ENCODE data around the gene SYAP1.
A peak's percentile ranks its signal among the peaks of the same experiment; 100 is the strongest.
"Not testable (repeated sequence)": the region's sequence is repeated elsewhere in the genome, so short reads cannot be mapped to it uniquely, and the experiment has no call there.

SYAP1 gene

GRCh38 chrX:16708016-16708415 is 11.4 kb upstream of the SYAP1 start:
- Histone ChIP-seq H3K9me3 (ENCODE audit: insufficient read depth, low read depth, low read length) (no peaks in the 10 kb centered on the region), H3K9ac (ENCODE audit: low read depth, low read length) (no peak overlapping the region), H3K36me3 (ENCODE audit: insufficient read depth, low read depth, low read length) (peaks cover 20% of the 10 kb centered on the region), H3K4me1 (ENCODE audit: insufficient read depth, low read length) (no peaks in the 10 kb centered on the region), H3K27ac (ENCODE audit: low read length) (no peak overlapping the region), H3K4me3 (ENCODE audit: low read length) (no peak overlapping the region), H3K27me3 (ENCODE audit: insufficient read depth, low read length) (no peaks in the 10 kb centered on the region)

DNA sequence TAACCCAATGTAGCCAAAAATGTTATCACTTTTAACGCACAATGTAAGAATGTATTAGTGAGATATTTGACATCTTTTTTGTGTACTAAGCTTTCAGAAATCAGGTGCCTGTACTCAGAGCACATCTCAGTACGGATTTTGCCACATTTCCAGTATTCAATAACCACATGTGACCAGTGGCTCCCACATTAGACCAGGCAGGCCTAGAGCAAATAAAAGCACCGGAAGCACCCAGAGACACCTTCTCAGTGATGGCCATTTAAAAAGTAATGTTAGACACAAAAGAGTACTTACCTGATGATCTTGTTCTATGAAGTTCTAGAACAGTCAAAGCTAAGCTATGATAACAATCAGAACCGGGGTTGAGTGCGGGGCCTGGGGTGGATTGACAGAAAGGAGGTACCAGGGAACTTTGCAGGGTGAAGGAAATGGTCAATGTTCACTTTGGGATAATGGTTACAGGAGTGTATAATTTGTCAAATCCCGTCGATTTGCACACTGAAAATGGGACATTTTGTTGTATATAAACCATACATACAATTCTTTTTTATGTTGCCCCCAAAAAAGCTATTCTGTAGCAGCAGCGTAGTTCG is 8.1 kb upstream of the SYAP1 start:
- H3K27me3 ChIP-seq (ENCODE audit: insufficient read depth, low read length): no peaks in the 10 kb centered on the region
- H3K9ac ChIP-seq (ENCODE audit: low read depth, low read length): peak overlapping the region; percentile 93
- no peaks in the 10 kb centered on the region for H3K4me1 ChIP-seq (ENCODE audit: insufficient read depth, low read length)
- peaks cover 15% of the 10 kb centered on the region for H3K36me3 ChIP-seq (ENCODE audit: insufficient read depth, low read depth, low read length)
- peak overlapping the region; percentile 88 for H3K4me3 ChIP-seq (ENCODE audit: low read length)
- H3K9me3 ChIP-seq (ENCODE audit: insufficient read depth, low read depth, low read length): no peaks in the 10 kb centered on the region
- peak overlapping the region; percentile 40 for H3K27ac ChIP-seq (ENCODE audit: low read length)

DNA sequence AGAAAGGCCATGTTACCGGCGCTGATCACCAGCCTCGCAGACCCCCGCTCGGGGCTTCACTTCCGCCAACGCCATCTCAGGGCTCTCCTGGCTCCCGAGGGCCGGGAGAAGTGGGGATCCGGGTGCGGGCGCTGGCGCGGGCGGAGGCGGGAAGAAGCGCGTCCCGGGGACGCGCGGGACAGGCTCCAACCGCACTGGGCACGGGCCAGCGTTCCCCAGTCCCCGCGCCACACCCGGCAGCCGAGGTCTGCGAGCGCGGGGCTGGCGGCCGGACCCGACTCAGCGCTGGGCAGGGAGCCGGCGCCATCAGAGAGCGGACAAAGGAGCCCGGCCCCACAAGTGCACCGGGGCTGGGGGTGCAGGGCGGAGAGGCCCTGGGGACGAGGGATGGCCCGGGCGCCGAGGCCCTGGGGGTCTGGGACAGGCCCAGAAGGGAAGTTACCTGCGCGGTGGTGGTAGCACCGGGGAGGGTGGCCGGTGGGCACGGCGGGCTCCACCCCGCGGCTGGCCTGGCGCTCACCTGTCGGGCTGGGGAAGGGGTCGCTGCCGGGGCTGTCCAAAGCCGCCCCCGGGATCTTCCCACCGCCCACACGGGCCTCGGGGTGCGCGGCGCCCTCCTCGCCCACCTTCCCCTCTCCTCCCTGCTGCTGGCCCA is 7.4 kb upstream of the SYAP1 start:
- peak overlapping the region; percentile 88 for H3K4me3 ChIP-seq (ENCODE audit: low read length)
- peak overlapping the region; percentile 93 for H3K9ac ChIP-seq (ENCODE audit: low read depth, low read length)
- no peaks in the 10 kb centered on the region for H3K27me3 ChIP-seq (ENCODE audit: insufficient read depth, low read length)
- H3K9me3 ChIP-seq (ENCODE audit: insufficient read depth, low read depth, low read length): no peaks in the 10 kb centered on the region
- peak overlapping the region; percentile 71 for H3K27ac ChIP-seq (ENCODE audit: low read length)
- H3K36me3 ChIP-seq (ENCODE audit: insufficient read depth, low read depth, low read length): peaks cover 13% of the 10 kb centered on the region
- no peaks in the 10 kb centered on the region for H3K4me1 ChIP-seq (ENCODE audit: insufficient read depth, low read length)

GRCh38 chrX:16712548-16713155 is 6.8 kb upstream of the SYAP1 start, which contains the start of gene CTPS2:
Gene CTPS2, minus strand, starts transcription at chrX:16712669. Its CDS starts 9,767 bp downstream, at chrX:16702902.
- Histone ChIP-seq H3K27ac (ENCODE audit: low read length) (peak within 1 kb of the TSS; percentile 71), H3K9ac (ENCODE audit: low read depth, low read length) (peak within 1 kb of the TSS; percentile 93), H3K27me3 (ENCODE audit: insufficient read depth, low read length) (no peaks in the 10 kb centered on the region), H3K9me3 (ENCODE audit: insufficient read depth, low read depth, low read length) (no peaks in the 10 kb centered on the region), H3K4me1 (ENCODE audit: insufficient read depth, low read length) (no peaks in the 10 kb centered on the region), H3K4me3 (ENCODE audit: low read length) (peak within 1 kb of the TSS; percentile 88), H3K36me3 (ENCODE audit: insufficient read depth, low read depth, low read length) (peaks cover 7% of the 10 kb centered on the region; the same call in 1 of the 2 replicates)

DNA sequence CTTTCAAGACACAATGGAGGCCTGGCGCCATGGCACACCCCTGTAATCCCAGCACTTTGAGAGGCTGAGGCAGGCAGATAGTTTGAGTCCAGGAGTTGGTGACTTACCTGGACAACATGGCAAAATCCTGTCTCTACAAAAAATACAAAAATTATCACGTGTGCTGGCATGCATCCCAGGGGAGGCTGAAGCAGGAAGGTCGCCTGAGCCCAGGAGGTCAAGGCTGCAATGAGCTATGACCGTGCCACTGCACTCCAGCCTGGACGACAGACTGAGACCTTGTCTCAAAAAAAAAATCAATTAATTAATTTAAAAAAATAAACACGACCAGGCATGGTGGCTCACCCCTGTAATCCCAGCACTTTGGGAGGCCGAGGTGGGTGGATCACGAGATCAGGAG is 4.9 kb upstream of the SYAP1 start:
- Histone ChIP-seq H3K4me3 (ENCODE audit: low read length) (no peak overlapping the region), H3K9ac (ENCODE audit: low read depth, low read length) (no peak overlapping the region), H3K9me3 (ENCODE audit: insufficient read depth, low read depth, low read length) (no peaks in the 10 kb centered on the region), H3K27me3 (ENCODE audit: insufficient read depth, low read length) (no peaks in the 10 kb centered on the region), H3K27ac (ENCODE audit: low read length) (no peak overlapping the region), H3K36me3 (ENCODE audit: insufficient read depth, low read depth, low read length) (no peaks in the 10 kb centered on the region), H3K4me1 (ENCODE audit: insufficient read depth, low read length) (no peaks in the 10 kb centered on the region; the same call in 1 of the 2 replicates)

- H3K27me3 ChIP-seq (ENCODE audit: insufficient read depth, low read length); H3K4me1 ChIP-seq (ENCODE audit: insufficient read depth, low read length); H3K36me3 ChIP-seq (ENCODE audit: insufficient read depth, low read depth, low read length); H3K27ac ChIP-seq (ENCODE audit: low read length); H3K9ac ChIP-seq (ENCODE audit: low read depth, low read length); H3K4me3 ChIP-seq (ENCODE audit: low read length); H3K9me3 ChIP-seq (ENCODE audit: insufficient read depth, low read depth, low read length): not testable (repeated sequence)
These were observed 3.8 kb upstream of the SYAP1 start for GRCh38 chrX:16715638-16716037.

DNA sequence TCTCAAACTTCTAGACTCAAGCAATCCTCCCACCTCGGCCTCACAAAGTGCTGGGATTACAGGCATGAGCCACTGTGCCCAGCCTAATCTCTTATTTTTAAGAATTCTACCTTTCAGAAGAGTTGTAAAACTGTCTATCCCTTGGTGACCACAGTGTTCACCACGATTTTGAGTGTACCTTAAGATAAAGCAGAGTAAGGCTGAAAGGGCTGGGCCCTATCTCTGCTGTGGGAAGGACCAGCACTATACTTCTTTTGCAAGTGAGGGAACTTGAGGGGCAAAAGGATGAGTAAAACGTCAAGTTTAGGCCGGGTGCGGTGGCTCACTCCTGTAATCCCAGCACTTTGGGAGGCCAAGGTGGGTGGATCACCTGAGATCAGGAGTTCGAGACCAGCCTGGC is 3.0 kb upstream of the SYAP1 start:
- H3K9me3 ChIP-seq (ENCODE audit: insufficient read depth, low read depth, low read length); H3K36me3 ChIP-seq (ENCODE audit: insufficient read depth, low read depth, low read length); H3K27me3 ChIP-seq (ENCODE audit: insufficient read depth, low read length); H3K4me3 ChIP-seq (ENCODE audit: low read length); H3K27ac ChIP-seq (ENCODE audit: low read length); H3K9ac ChIP-seq (ENCODE audit: low read depth, low read length); H3K4me1 ChIP-seq (ENCODE audit: insufficient read depth, low read length): not testable (repeated sequence)

GRCh38 chrX:16718824-16719333 is 533 bp upstream of the SYAP1 start:
- H3K4me1 ChIP-seq (ENCODE audit: insufficient read depth, low read length): no peaks in the 10 kb centered on the region; the same call in 1 of the 2 replicates
- peak overlapping the region; percentile 98 for H3K9ac ChIP-seq (ENCODE audit: low read depth, low read length)
- no peaks in the 10 kb centered on the region for H3K27me3 ChIP-seq (ENCODE audit: insufficient read depth, low read length)
- peak overlapping the region; percentile 90 for H3K4me3 ChIP-seq (ENCODE audit: low read length)
- peak overlapping the region; percentile 87 for H3K27ac ChIP-seq (ENCODE audit: low read length)
- H3K36me3 ChIP-seq (ENCODE audit: insufficient read depth, low read depth, low read length): no peaks in the 10 kb centered on the region
- no peaks in the 10 kb centered on the region for H3K9me3 ChIP-seq (ENCODE audit: insufficient read depth, low read depth, low read length)

- Histone ChIP-seq H3K27me3 (ENCODE audit: insufficient read depth, low read length) (no peaks in the 10 kb centered on the region), H3K27ac (ENCODE audit: low read length) (no peak overlapping the region), H3K9ac (ENCODE audit: low read depth, low read length) (no peak overlapping the region), H3K4me3 (ENCODE audit: low read length) (no peak overlapping the region), H3K36me3 (ENCODE audit: insufficient read depth, low read depth, low read length) (0 out of 2 replicates have a peak, but pooled peaks cover under 1% of the 10 kb centered on the region), H3K4me1 (ENCODE audit: insufficient read depth, low read length) (no peaks in the 10 kb centered on the region; the same call in 1 of the 2 replicates), H3K9me3 (ENCODE audit: insufficient read depth, low read depth, low read length) (no peaks in the 10 kb centered on the region; the same call in 1 of the 2 replicates)
These were observed 3.1 kb downstream of the SYAP1 start for GRCh38 chrX:16722481-16722880.

DNA sequence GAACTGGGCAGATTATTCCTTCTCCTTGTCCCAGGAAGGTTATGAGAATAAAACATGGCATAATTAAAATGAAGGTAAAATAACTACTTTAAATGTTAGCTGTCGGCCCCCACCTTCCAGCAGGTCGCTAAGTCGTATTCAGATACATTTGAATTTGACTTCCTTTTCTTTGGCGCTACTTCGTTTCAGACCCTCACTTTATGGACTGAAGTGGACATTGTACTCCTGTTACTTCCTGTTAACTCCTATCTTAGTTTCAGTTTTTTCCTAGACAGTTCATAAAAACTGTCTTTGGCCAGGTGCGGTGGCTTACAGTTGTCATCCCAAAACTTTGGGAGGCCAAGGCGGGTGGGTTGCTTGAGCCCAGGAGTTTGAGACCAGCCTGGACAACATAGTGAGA is 5.7 kb downstream of the SYAP1 start:
- H3K27ac ChIP-seq (ENCODE audit: low read length): no peak overlapping the region
- no peak overlapping the region for H3K9ac ChIP-seq (ENCODE audit: low read depth, low read length)
- H3K27me3 ChIP-seq (ENCODE audit: insufficient read depth, low read length): no peaks in the 10 kb centered on the region
- 0 out of 2 replicates have a peak, but pooled peaks cover 2% of the 10 kb centered on the region for H3K36me3 ChIP-seq (ENCODE audit: insufficient read depth, low read depth, low read length)
- H3K9me3 ChIP-seq (ENCODE audit: insufficient read depth, low read depth, low read length): no peaks in the 10 kb centered on the region; the same call in 1 of the 2 replicates
- no peaks in the 10 kb centered on the region for H3K4me1 ChIP-seq (ENCODE audit: insufficient read depth, low read length)
- no peak overlapping the region for H3K4me3 ChIP-seq (ENCODE audit: low read length)

GRCh38 chrX:16726347-16726988 is 7.1 kb downstream of the SYAP1 start:
- H3K27ac ChIP-seq (ENCODE audit: low read length); H3K36me3 ChIP-seq (ENCODE audit: insufficient read depth, low read depth, low read length); H3K27me3 ChIP-seq (ENCODE audit: insufficient read depth, low read length); H3K9me3 ChIP-seq (ENCODE audit: insufficient read depth, low read depth, low read length); H3K9ac ChIP-seq (ENCODE audit: low read depth, low read length); H3K4me3 ChIP-seq (ENCODE audit: low read length); H3K4me1 ChIP-seq (ENCODE audit: insufficient read depth, low read length): not testable (repeated sequence)

Measured in iPS-20b (cell line).